Liver (tissue), 9 donors: ENCODE measurements around the gene MPP1. TPM values are rescaled to one million over a fixed set of nuclear protein-coding genes. Genes with fewer than 3 reads are reported as not detected.

Experiments used
- DNase-seq: peaks from one replicate; pipeline ENCODE4 v3.0.0-alpha.2; 2017; ENCODE audit warnings: low spot score
- H3K27ac ChIP-seq, 2 donors: one replicate each; pipeline ENCODE4 v1.7.0; 2013; ENCODE audit warnings: inconsistent platforms in 2 of 2, low read length in 2 of 2, control low read depth in 1 of 2, low read depth in 1 of 2, mild to moderate bottlenecking in 1 of 2
- H3K27me3 ChIP-seq, 4 donors: one replicate each; pipeline versions ENCODE4 v1.6.1 to v1.7.0; 2013; ENCODE audit warnings: low read length in 3 of 4, inconsistent platforms in 1 of 4, mild to moderate bottlenecking in 1 of 4, moderate library complexity in 1 of 4; ENCODE audit not compliant: control insufficient read depth in 4 of 4, insufficient read depth in 4 of 4
- H3K36me3 ChIP-seq, 4 donors: one replicate each; pipeline versions ENCODE4 v1.6.1 to v1.7.0; 2013; ENCODE audit warnings: low read length in 3 of 4, mild to moderate bottlenecking in 3 of 4, low read depth in 1 of 4, moderate library complexity in 1 of 4; ENCODE audit not compliant: control insufficient read depth in 4 of 4, insufficient read depth in 3 of 4
- H3K4me1 ChIP-seq, 4 donors: one replicate each; pipeline versions ENCODE4 v1.6.1 to v1.7.0; 2013; ENCODE audit warnings: low read length in 3 of 4, mild to moderate bottlenecking in 3 of 4, moderate library complexity in 1 of 4; ENCODE audit not compliant: control insufficient read depth in 4 of 4, insufficient read depth in 4 of 4
- H3K4me3 ChIP-seq, 3 donors: one replicate each; pipeline versions ENCODE4 v1.6.1 to v1.7.0; 2013; ENCODE audit warnings: low read length in 3 of 3, control low read depth in 1 of 3, low read depth in 1 of 3, mild to moderate bottlenecking in 1 of 3
- H3K9ac ChIP-seq, 2 donors: one replicate each; pipeline ENCODE4 v1.7.0; 2013; ENCODE audit warnings: low read length in 2 of 2, mild to moderate bottlenecking in 2 of 2, moderate library complexity in 2 of 2, control low read depth in 1 of 2, low read depth in 1 of 2
- H3K9me3 ChIP-seq, 4 donors: one replicate each; pipeline versions ENCODE4 v1.6.1 to v1.7.0; 2013; ENCODE audit warnings: low read length in 3 of 4; ENCODE audit not compliant: control insufficient read depth in 4 of 4
- EGR1 ChIP-seq, 2 donors: IDR thresholded peaks; 2 replicates each; pipeline ENCODE4 v1.6.1; 2016 to 2018; ENCODE audit warnings: antibody characterized with exemption in 2 of 2, low read depth in 2 of 2
- FOXA1 ChIP-seq: IDR thresholded peaks from 2 replicates; pipeline ENCODE4 v1.6.1; 2016; ENCODE audit warnings: antibody characterized with exemption
- FOXA2 ChIP-seq: IDR thresholded peaks from 2 replicates; pipeline ENCODE4 v1.6.1; 2016; ENCODE audit warnings: antibody characterized with exemption
- GABPA ChIP-seq, 2 donors: IDR thresholded peaks in 1 of 2; conservative IDR thresholded peaks in 1 of 2; 2 replicates each; pipeline ENCODE4 v1.6.1; 2016; ENCODE audit warnings: antibody characterized with exemption in 2 of 2, mild to moderate bottlenecking in 1 of 2, moderate library complexity in 1 of 2
- HNF4A ChIP-seq, 2 donors: conservative IDR thresholded peaks; 2 replicates each; pipeline ENCODE4 v1.6.1; 2016; ENCODE audit warnings: antibody characterized with exemption in 2 of 2, mild to moderate bottlenecking in 2 of 2
- HNF4G ChIP-seq: IDR thresholded peaks from 2 replicates; pipeline ENCODE4 v1.6.1; 2016; ENCODE audit warnings: antibody characterized with exemption
- JUND ChIP-seq, 2 donors: IDR thresholded peaks; 2 replicates each; pipeline ENCODE4 v1.6.1; 2016; ENCODE audit warnings: antibody characterized with exemption in 2 of 2
- NR2F2 ChIP-seq: IDR thresholded peaks from 2 replicates; pipeline ENCODE4 v1.6.1; 2016; ENCODE audit warnings: antibody characterized with exemption
- RAD21 ChIP-seq, 2 donors: IDR thresholded peaks; 2 replicates each; pipeline ENCODE4 v1.6.1; 2016; ENCODE audit warnings: antibody characterized with exemption in 2 of 2, mild to moderate bottlenecking in 2 of 2
- RXRA ChIP-seq, 2 donors: IDR thresholded peaks; 2 replicates each; pipeline ENCODE4 v1.6.1; 2017 to 2018; ENCODE audit warnings: antibody characterized with exemption in 2 of 2, mild to moderate bottlenecking in 1 of 2
- SP1 ChIP-seq: IDR thresholded peaks from 2 replicates; pipeline ENCODE4 v1.6.1; 2018; ENCODE audit warnings: antibody characterized with exemption, mild to moderate bottlenecking
- TAF1 ChIP-seq: conservative IDR thresholded peaks from 2 replicates; pipeline ENCODE4 v1.6.1; 2016; ENCODE audit warnings: antibody characterized with exemption, mild to moderate bottlenecking
- YY1 ChIP-seq: IDR thresholded peaks from 2 replicates; pipeline ENCODE4 v1.6.1; 2016; ENCODE audit warnings: antibody characterized with exemption, mild to moderate bottlenecking
- WGBS: extraction: QIAGEN DNeasy Blood & Tissue Kit; methylation state at CpG from one replicate; pipeline ENCODE4 v1.1.7; 2013; 5-methylcytosine and 5-hydroxymethylcytosine counted together
- polyA plus RNA-seq, 2 donors: library from polyadenylated mRNA; stranded (reverse) in 1 of 2; unstranded in 1 of 2; fragments of 200-250 nt in 1 of 2; fragments of >200 nt in 1 of 2; fragmentation: Nextera tagmentation in 1 of 2; extraction: Ambion mirVana in 1 of 2; gene quantifications; one replicate each; pipeline versions ENCODE4 v1.2.1 to v1.2.3, GENCODE V29; 2013 to 2015
- total RNA-seq, 2 donors: library from RNA; depleted of rRNA; stranded (reverse); fragments of >200 nt; gene quantifications; one replicate each; pipeline ENCODE4 v1.2.3, GENCODE V29; 2014
- TF ChIP-seq, protein P1 (sequence below): fragments of 150-350 bp; IDR thresholded peaks from 2 replicates; pipeline ENCODE4 v1.5.1; 2017; ENCODE audit warnings: improper control_type of control experiment, low read depth, low read length; ENCODE audit not compliant: missing input control
- TF ChIP-seq, protein P2 (sequence below): IDR thresholded peaks from 2 replicates; pipeline ENCODE4 v1.6.1; 2016; ENCODE audit warnings: antibody characterized with exemption
- TF ChIP-seq, protein P3 (sequence below): IDR thresholded peaks from 2 replicates; pipeline ENCODE4 v1.6.1; 2016; ENCODE audit warnings: antibody characterized with exemption
- TF ChIP-seq, protein P4 (sequence below): IDR thresholded peaks from 2 replicates; pipeline ENCODE4 v1.6.1; 2016; ENCODE audit warnings: antibody characterized with exemption, mild to moderate bottlenecking
- donor health status: healthy.
- donor health status: healthy.
- donor health status: healthy.
- donor health status: healthy.
- donor health status: healthy.

The MPP1 gene
- total and polyA plus RNA-seq, 4 donors = 13.8 to 168 (median 23.4) TPM

DNA sequence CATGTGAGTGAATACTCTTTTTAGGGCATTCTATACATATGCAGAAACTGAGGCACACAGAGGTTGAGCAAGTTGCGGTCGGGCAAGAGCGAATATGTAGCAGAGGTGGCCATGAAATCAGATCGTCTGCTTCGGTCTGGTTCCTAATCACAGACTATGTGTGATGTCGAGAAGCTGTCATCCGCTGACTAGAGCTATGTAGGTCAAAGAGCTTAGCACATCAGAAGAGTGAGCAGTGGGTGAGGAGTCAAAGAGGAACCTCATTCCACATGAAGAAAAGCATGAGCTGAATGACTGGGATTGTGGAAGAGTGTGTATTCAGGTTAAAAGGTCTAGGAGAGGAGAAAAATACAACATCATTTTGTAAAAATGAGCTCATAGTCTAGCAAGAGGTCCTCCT is 73.4 kb downstream of the MPP1 start:
- no peak for TF ChIP-seq HNF4A (conservative IDR thresholded peaks at IDR 0.05)
- no peak for TF ChIP-seq FOXA1
- TF ChIP-seq TAF1 = no peak
- H3K4me3 ChIP-seq = no peak overlapping the region

DNA sequence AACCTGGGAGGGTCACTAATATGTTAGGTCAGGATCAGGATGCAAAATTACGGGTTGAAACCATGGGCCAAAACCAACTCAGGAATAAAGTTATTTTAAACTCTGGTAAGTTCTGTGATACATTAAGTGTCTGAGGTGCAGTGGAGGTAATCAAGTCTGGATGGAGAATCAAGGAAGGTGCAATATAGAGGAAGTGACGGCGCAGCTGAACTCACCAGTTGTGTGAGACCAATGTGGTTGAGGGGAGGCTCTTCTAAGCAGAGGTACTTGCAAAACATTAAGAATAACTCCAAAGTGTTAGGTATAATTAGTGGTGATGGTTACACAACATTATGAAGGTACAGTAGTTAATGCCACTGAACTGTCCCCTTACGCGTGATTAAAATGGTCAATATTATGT is 74.1 kb downstream of the MPP1 start:
- Histone ChIP-seq H3K9me3 (no peaks in the 10 kb centered on the region), H3K27ac (peak overlapping the region in 1 of 2 donors; percentile 46), H3K4me1 (peaks cover 5 to 27% (median 17%) of the 10 kb centered on the region in 4 donors), H3K27me3 (no peaks in the 10 kb centered on the region), H3K36me3 (no peaks in the 10 kb centered on the region), H3K9ac (no peak overlapping the region), H3K4me3 (no peak overlapping the region)
- DNase-seq = no peak
- WGBS = 89% methylated on average over 5 of the region's 5 CpGs
- TF ChIP-seq, protein P1, sequence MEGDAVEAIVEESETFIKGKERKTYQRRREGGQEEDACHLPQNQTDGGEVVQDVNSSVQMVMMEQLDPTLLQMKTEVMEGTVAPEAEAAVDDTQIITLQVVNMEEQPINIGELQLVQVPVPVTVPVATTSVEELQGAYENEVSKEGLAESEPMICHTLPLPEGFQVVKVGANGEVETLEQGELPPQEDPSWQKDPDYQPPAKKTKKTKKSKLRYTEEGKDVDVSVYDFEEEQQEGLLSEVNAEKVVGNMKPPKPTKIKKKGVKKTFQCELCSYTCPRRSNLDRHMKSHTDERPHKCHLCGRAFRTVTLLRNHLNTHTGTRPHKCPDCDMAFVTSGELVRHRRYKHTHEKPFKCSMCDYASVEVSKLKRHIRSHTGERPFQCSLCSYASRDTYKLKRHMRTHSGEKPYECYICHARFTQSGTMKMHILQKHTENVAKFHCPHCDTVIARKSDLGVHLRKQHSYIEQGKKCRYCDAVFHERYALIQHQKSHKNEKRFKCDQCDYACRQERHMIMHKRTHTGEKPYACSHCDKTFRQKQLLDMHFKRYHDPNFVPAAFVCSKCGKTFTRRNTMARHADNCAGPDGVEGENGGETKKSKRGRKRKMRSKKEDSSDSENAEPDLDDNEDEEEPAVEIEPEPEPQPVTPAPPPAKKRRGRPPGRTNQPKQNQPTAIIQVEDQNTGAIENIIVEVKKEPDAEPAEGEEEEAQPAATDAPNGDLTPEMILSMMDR = no peak
- TF ChIP-seq HNF4G (no peak), RXRA (IDR thresholded peaks at IDR 0.05) (no peak), TAF1 (no peak)

More for the DNA sequence above, 73.4 kb downstream of the MPP1 start:
- no peaks in the 10 kb centered on the region for H3K9me3 ChIP-seq
- H3K27ac ChIP-seq = no peak overlapping the region
- H3K27me3 ChIP-seq = no peaks in the 10 kb centered on the region
- no peaks in the 10 kb centered on the region for H3K36me3 ChIP-seq
- no peak overlapping the region for H3K9ac ChIP-seq
- WGBS = 78% methylated on average over 7 of the region's 7 CpGs
- peaks cover 5 to 27% (median 17%) of the 10 kb centered on the region in 4 donors for H3K4me1 ChIP-seq
- DNase-seq = no peak

DNA sequence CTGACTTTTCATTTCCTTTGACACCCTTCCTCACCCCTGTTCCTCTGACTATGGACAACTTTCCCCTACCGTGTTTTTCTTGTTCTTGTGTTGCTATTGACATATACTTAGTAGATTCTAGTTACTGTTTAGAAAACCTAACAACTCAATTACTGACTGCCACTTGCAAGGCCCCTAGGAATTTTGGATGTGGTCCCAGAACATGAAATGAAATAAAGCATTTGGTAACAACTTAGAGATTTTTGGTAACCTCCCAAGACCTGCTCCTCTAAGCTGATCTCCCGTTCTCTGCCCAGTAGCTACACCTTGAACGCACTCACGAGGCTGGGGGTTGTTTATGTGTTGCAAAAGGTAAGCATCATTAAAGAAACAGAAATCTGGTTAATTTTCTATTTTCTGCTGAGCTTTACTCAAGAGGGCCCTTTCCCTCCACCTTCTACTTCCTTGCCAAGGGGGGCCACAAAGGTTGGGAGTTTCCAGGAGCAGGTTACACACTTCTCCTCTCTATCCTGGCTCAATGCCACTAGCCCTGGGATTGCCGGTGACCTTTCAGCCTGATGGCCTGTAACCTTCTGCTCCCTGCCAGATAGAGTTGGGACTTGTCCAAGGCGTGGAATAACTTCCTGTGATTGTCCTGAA is 74.9 kb downstream of the MPP1 start:
- Histone ChIP-seq H3K27ac (peak overlapping the region; percentile 11 to 46), H3K36me3 (no peaks in the 10 kb centered on the region), H3K9me3 (no peaks in the 10 kb centered on the region), H3K27me3 (no peaks in the 10 kb centered on the region), H3K9ac (no peak overlapping the region), H3K4me3 (no peak overlapping the region), H3K4me1 (peaks cover 5 to 27% (median 17%) of the 10 kb centered on the region in 4 donors)
- peak; percentile 43 for DNase-seq
- WGBS = 11% methylated on average over 6 of the region's 6 CpGs
- TF ChIP-seq TAF1 (no peak), RAD21 (IDR thresholded peaks at IDR 0.05) (no peak), RXRA (IDR thresholded peaks at IDR 0.05) (peak; percentile 84 to 87), HNF4A (conservative IDR thresholded peaks at IDR 0.05) (peak; percentile 37 to 42), NR2F2 (peak; percentile 99), FOXA2 (no peak), JUND (IDR thresholded peaks at IDR 0.05) (peak in 1 of 2 donors; percentile 24), FOXA1 (no peak), GABPA (IDR thresholded peaks at IDR 0.05 in 1 of 2, conservative IDR thresholded peaks at IDR 0.05 in 1 of 2) (no peak), YY1 (no peak), SP1 (peak; percentile 48), EGR1 (IDR thresholded peaks at IDR 0.05; ENCODE audit: low read depth in 2 of 2) (no peak)
- TF ChIP-seq, protein P2, sequence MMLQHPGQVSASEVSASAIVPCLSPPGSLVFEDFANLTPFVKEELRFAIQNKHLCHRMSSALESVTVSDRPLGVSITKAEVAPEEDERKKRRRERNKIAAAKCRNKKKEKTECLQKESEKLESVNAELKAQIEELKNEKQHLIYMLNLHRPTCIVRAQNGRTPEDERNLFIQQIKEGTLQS = no peak
- TF ChIP-seq, protein P1 = no peak
- TF ChIP-seq, protein P3, sequence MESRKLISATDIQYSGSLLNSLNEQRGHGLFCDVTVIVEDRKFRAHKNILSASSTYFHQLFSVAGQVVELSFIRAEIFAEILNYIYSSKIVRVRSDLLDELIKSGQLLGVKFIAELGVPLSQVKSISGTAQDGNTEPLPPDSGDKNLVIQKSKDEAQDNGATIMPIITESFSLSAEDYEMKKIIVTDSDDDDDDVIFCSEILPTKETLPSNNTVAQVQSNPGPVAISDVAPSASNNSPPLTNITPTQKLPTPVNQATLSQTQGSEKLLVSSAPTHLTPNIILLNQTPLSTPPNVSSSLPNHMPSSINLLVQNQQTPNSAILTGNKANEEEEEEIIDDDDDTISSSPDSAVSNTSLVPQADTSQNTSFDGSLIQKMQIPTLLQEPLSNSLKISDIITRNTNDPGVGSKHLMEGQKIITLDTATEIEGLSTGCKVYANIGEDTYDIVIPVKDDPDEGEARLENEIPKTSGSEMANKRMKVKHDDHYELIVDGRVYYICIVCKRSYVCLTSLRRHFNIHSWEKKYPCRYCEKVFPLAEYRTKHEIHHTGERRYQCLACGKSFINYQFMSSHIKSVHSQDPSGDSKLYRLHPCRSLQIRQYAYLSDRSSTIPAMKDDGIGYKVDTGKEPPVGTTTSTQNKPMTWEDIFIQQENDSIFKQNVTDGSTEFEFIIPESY = no peak
- TF ChIP-seq, protein P4, sequence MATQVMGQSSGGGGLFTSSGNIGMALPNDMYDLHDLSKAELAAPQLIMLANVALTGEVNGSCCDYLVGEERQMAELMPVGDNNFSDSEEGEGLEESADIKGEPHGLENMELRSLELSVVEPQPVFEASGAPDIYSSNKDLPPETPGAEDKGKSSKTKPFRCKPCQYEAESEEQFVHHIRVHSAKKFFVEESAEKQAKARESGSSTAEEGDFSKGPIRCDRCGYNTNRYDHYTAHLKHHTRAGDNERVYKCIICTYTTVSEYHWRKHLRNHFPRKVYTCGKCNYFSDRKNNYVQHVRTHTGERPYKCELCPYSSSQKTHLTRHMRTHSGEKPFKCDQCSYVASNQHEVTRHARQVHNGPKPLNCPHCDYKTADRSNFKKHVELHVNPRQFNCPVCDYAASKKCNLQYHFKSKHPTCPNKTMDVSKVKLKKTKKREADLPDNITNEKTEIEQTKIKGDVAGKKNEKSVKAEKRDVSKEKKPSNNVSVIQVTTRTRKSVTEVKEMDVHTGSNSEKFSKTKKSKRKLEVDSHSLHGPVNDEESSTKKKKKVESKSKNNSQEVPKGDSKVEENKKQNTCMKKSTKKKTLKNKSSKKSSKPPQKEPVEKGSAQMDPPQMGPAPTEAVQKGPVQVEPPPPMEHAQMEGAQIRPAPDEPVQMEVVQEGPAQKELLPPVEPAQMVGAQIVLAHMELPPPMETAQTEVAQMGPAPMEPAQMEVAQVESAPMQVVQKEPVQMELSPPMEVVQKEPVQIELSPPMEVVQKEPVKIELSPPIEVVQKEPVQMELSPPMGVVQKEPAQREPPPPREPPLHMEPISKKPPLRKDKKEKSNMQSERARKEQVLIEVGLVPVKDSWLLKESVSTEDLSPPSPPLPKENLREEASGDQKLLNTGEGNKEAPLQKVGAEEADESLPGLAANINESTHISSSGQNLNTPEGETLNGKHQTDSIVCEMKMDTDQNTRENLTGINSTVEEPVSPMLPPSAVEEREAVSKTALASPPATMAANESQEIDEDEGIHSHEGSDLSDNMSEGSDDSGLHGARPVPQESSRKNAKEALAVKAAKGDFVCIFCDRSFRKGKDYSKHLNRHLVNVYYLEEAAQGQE = no peak
